Umbilical cord (tissue), 2 donors: ENCODE results near the gene CAD. TPM values are rescaled to one million over a fixed set of nuclear protein-coding genes. Genes with fewer than 3 reads are reported as not detected.

Source experiments
- DNase-seq: peaks from one replicate; pipeline ENCODE4 v3.0.0-alpha.2; 2015; ENCODE audit warnings: low spot score
- total RNA-seq: library from RNA; depleted of rRNA; stranded (reverse); fragments of >200 nt; gene quantifications from one replicate; pipeline ENCODE4 v1.2.3, GENCODE V29; 2014; ENCODE audit warnings: low replicate concordance; ENCODE audit not compliant: insufficient read depth

Gene CAD
- total RNA-seq, 1 donor from 2014 or later = 45.0 TPM

- no peak for DNase-seq
Measured at GRCh38 chr2:27198627-27199026, 18.5 kb upstream of the CAD start.

- DNase-seq = no peak
Measured at GRCh38 chr2:27199241-27199640, 17.9 kb upstream of the CAD start.

DNA sequence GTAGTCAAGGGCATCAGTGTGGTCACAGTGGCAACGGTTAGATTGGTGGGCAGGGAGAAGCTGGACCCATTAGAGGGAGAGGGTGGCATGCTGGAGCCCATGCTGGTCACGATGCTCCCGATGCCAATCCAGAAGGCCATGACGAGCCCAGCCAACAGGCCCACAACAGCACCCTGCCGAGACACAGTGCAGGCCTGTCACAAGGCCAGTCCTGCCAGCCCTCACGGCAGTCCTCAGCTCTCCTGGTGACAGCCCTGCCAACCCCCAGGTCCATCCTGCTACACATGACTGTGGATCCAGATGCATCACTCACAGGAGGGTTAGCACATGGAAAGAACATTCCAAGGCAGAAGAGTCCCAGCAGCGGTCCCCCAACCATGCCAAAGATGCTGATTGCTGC is 15.5 kb upstream of the CAD start:
- DNase-seq = no peak

DNA sequence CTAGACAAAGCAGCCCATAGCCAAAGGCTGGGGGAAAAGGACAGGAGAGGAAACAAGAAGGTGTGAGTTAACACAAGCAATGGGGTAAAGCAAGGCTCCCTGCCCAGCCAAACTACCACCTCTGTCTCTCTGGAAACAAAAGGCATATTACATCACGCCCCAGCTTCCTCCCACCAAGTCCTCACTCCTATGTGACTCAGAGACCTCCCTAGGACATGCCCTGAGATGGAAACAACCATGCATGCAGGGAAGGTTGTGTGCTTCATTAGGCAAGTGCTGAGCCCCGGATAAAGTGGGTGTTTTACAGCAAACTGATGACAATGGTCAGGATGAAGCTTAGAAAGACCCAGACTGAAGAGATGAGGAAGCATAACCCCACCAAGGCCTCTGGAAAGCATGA is 14.3 kb upstream of the CAD start:
- DNase-seq = no peak

DNA sequence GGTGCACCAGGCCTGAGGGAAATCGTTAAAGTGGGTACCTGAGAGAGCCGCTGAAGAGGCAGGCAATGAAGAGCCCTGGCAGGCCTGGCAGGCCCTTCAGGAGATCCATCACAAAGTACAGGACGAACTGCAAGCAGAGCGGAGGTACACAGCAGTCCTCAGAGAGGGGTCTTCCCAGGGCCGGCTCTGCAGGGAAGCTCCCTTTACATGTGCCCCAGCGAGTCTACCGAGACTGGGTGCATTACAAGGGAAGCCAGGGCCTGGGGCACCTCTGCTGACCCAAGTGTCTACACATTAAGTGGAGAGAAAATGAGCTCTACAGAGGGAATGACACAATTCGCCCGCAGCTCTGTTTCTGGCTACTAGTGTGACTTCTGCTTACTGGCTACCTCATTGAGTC is 13.4 kb upstream of the CAD start:
- DNase-seq = no peak

DNA sequence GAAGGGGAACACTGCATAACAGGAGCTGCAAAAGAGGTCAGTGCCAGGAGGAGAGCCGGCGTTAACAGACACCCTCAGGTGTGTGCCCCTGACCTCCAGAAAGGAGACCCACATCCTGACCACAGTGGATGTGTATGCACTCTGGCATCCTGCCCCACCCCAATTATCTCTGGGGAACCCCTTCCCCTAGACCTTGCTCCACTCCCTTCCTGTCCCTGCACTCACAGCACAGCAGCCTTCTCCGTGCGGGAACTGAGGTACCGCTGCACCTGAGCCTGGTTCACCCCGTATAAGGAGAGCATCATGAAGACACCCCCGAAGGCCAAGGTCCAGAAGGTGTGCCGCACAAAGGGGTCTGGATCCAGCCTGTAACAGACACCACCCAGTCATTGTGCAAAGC is 12.6 kb upstream of the CAD start:
- no peak for DNase-seq

DNA sequence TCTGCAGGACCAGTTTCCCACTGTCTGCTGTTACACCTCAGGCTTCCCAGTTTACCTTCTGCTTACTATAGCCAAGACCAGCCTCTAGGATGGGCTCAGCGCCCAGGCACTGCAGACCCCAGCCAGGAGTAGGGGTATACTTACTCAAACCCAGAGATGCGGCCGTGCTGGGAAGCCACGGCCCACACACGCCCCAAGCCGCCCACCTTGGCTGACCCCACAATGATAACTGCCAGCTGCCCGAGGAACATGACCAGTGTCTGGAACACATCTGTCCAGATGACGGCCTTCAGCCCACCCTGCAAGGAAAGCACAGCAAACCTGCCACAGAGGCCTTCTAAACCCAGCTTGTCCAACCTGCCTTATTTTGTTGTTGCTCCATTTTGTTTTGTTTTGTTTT is 12.0 kb upstream of the CAD start:
- no peak for DNase-seq

DNA sequence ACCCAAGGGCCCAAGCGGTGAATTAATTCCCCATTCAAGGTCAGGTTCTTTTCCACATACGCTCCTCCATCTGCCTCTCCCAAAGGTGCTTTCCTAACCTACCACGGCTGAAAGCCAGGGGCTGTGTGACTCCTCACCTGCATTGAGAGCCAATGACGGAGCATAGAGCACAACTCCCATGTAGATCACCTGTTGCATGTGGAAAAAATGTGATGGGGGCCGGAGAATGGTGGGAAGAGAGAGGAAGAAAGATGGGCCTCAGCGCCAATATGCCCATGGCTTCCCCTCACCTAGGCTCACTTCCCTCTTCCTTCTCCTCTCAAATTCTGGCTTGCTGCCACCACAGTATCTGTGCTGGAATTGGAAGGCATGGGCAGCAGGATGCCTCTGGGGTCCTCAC is 10.8 kb upstream of the CAD start:
- no peak for DNase-seq

DNA sequence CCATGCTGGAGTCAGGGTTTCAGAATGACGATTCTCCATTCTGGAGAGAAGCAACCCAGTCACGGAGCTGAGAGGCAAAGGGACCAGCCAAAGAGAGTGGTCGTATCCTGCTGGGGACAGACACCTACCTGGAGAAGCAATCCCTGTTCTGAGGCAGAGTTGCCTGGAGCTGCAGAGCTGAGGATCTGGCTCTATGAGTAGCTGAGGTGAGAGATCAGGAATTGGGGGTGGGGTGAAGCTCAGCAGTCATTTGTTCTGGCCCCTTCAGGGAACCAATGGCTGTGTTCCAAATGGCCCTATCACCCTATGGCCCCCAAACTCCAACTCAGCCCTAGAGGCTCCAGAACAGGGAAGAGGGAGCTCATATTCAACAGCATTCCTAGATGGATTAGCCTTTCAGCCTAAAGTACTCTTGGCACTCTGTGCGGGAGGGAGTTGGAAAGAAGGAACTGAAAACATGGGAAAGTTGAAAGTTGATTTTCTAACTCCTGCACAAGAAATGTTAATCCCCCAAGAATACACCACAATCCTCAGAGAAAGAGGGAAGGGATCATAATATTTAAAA is 8.6 kb upstream of the CAD start:
- no peak for DNase-seq

GRCh38 chr2:27209621-27210401 is 7.4 kb upstream of the CAD start:
- DNase-seq = peak; percentile 15

DNA sequence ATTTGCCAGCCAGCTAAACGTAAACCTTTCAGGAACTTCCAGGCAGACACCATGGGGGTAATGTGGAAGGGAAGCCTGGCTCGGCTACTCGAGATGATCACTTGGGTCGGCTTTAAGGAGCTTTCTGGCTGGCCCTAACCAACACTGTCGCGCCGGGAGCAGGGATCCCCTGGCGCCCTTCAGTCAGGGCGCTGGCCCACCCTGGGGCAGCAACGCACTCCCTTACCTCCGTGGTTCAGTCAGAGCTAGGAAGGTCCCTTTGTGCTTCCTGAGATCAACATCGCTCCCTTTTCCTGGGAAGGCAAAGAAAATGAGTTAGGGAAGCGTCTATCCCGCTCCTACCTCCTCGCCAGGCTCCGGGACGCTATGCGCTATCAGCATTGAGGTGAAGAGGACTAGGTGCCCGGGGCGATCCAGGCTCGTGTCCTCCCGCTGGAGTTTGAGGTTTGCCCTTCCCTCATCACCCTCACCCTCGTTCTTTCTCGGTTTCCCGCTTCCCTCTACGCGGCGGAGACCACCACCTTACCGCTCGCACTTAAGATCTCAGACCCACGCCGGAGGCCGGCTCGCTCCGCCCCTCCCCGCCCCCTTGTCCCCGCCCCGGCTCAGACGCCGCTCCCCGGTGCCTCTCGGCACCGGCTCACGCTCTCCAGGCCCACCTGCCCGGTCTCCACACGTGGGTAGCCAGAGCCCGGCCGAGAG is 5.8 kb upstream of the CAD start:
- DNase-seq = peak; percentile 24

GRCh38 chr2:27211943-27212625 is 5.1 kb upstream of the CAD start, which contains the start of the genes ATRAID and SLC5A6:
Gene ATRAID, plus strand, starts transcription at chr2:27212041. Its CDS starts 328 bp downstream, at chr2:27212369.
Gene SLC5A6, minus strand, starts transcription at chr2:27212268. Its CDS starts 4,618 bp downstream, at chr2:27207650.
- peak; percentile 95 for DNase-seq

DNA sequence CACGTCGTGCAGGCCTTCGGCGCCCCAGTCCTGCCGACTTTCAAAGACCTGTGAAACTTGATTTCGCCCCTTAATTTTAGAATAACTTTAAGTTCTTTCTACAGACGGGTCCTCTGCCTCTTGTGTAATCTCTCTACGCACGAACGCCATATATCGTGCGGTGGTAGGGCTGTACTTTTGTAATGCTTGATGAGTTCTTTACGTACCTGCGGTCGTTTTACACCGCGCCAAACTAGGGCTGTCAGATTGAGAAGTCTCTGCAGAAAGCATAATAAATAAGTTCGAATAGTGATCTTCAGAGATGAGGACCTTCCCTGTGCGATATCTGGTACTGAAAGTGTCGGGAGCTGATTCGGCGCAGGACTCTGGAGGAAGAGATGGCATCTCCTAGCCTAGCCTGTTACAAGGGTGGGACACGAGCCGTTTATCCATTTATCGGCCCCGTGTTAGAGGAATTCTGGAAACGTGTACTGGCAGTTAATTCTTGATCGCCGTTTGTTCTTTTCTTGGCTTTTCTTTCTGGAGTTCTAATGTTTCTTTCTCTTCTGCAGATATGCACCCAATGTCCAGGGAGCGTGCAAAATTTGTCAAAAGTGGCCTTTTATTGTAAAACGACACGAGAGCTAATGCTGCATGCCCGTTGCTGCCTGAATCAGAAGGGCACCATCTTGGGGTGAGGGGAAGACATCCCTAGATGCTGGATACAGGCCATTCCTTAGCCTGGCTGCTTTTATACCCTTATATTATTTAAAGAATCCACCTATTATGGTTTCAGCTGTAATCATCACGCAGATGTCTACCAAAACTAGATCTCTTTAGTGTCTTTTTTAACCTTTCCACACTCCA is 4.3 kb upstream of the CAD start:
- no peak for DNase-seq

DNA sequence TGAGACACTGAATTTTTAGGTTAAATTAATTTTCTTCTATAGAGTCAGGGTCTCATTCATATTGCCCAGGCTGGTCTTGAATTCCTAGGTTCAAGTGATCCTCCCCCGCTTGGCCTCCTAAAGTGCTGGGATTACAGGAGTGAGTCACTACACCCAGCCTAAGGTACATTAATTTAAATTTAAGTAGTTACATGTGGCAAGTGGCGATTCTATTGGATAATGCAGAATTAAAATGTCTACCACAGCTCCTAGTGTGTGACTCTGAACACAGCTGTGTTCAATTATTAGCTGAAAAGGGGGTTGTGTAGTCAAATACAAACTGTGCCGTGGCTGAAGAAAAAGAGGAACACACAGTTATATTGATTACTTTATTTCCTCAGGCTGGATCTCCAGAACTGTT is 2.2 kb upstream of the CAD start:
- DNase-seq = no peak

DNA sequence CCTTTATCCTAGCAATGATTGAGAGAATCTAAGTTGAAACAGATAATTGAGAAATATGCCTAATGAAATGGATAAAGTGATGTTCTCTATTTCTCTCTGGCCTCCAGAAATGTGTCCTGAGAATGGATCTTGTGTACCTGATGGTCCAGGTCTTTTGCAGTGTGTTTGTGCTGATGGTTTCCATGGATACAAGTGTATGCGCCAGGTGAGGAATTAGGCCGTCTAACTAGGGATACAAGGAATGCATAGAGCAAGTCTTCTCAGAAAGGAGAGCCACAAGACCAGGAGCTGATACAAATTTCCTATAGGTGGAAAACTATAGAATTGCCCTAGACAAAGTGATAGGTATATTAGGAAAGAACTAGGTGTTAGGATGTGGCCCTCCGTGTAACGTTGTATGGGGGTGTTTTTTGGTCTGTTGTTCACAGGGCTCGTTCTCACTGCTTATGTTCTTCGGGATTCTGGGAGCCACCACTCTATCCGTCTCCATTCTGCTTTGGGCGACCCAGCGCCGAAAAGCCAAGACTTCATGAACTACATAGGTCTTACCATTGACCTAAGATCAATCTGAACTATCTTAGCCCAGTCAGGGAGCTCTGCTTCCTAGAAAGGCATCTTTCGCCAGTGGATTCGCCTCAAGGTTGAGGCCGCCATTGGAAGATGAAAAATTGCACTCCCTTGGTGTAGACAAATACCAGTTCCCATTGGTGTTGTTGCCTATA is 592 bp upstream of the CAD start:
- no peak for DNase-seq

GRCh38 chr2:27218614-27219013 is 1.4 kb downstream of the CAD start:
- no peak for DNase-seq

- no peak for DNase-seq
Measured at GRCh38 chr2:27219091-27219490, 1.9 kb downstream of the CAD start.

GRCh38 chr2:27220091-27220490 is 2.9 kb downstream of the CAD start:
- DNase-seq = no peak

DNA sequence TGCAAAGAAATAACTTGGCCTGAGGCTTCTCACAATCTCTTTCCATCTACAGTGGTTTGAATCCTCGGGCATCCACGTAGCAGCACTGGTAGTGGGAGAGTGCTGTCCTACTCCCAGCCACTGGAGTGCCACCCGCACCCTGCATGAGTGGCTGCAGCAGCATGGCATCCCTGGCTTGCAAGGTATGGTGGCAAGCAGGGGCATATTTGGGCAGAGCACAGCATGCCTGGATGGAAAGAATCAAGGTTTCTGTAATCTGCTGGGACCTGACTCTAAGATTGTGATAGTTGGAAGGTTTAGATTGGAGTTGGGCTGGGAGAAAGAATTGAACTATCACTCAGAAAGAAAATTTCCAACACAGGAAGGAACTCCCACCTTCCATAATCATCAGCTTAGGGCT is 4.0 kb downstream of the CAD start:
- DNase-seq = no peak

DNA sequence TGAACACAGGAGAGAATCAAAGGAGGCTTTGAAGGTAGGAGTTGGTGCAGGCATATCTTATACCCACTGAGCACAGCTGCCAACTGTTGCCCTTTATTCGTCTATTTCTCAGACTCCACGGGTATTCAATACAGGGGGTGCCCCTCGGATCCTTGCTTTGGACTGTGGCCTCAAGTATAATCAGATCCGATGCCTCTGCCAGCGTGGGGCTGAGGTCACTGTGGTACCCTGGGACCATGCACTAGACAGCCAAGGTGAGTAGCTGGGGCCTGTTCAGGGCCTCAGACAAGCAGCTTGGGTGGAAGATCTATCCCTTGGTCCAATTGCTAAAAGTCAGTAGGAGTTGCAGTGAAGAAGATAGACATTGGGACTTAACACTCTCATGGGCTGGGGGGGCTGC is 5.2 kb downstream of the CAD start:
- no peak for DNase-seq

- no peak for DNase-seq
Measured at GRCh38 chr2:27223416-27223815, 6.2 kb downstream of the CAD start.
